Muscle of arm (tissue), 12 donors: ENCODE measurements around the gene ZAP70. TPM values are rescaled to one million over a fixed set of nuclear protein-coding genes. Genes with fewer than 3 reads are reported as not detected.

Experiments
- DNase-seq: peaks from one replicate; pipeline ENCODE4 v3.0.0-alpha.2; 2013
- polyA plus RNA-seq, 12 donors: library from polyadenylated mRNA; unstranded; fragments of 120-200 nt; gene quantifications; one replicate each; pipeline ENCODE4 v1.2.1, GENCODE V29; 2013; ENCODE audit not compliant: insufficient read length in 12 of 12

ZAP70 gene
- polyA plus RNA-seq, 12 donors = 1.5 to 9.0 (median 2.9) TPM; not detected in 1

DNA sequence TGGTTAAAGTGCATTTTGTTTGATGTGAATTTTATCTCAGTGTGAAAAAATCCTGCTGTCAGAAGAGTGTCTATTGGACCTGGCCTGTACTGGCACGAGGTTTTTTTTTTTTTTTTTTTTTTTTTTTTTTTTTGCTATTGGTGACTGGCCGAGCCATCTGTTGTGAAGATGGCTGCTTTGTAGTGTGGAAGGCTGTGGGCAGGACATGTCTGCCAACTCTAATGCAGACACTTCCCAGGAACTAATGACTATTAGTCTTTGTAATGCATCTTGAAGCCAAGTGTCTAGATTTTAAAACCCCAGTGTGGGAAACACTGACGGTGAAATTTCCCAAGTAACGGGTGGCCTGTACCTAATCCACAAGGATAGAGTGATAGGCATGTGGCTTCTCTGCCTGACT lies 34.3 kb downstream of the ZAP70 start:
- no peak for DNase-seq

DNA sequence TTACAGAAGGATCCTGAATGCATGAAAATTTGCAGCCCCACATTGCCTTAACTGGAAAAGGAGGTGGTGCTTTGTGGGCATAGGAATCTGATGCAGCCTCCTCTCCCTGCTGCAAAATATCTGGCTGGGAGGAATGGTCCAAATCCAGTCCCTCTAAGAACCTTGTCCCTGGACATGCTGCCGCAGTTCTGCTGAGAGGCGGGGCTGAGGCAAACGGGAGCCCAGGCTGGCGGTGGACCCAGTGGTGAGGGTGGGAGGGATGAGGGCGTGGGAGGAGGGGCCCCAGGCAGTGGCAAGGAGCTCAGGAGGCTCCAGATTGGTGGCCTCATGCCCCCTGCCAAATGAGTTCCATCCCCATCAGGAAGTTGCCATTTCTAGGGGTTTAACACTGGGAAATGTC lies 36.2 kb downstream of the ZAP70 start:
- DNase-seq = no peak

DNA sequence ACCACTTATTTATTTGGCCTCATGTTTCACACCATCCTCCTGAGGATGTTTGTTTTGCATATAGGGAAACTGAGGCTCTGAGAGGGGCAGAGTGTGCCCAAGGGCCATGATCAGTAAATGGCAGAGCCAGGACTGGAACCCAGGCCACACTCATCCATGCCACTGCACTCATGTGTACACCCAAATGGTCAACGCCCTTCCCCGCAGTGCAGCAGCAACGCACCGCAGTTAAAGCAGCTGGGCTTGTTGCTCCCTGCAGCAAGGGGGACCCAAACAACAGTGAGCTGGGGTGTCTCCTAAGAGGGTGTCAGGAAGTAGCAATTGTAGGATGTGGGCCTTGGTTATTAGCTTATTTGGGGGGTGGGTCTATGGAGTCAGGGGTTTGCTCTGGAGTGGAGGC lies 36.6 kb downstream of the ZAP70 start:
- no peak for DNase-seq

DNA sequence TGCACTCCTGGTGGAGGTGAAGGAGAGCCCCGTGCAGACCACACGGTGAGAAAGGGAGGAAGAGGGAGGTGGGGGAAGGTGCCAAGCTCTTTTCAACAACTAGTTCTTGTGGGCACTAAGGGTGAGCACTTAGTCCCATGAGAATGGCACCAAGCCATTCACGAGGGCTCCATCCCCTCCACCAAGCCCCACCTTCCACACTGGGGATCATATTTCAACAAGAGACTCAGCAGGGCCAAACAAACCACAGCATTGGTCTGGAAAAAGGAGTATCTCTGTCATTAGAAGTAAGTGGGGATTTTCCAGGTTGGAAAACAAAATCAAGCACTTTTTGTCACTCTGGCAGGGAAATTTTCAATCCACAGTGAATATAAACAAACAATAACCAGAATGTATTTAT lies 38.4 kb downstream of the ZAP70 start:
- no peak for DNase-seq

DNA sequence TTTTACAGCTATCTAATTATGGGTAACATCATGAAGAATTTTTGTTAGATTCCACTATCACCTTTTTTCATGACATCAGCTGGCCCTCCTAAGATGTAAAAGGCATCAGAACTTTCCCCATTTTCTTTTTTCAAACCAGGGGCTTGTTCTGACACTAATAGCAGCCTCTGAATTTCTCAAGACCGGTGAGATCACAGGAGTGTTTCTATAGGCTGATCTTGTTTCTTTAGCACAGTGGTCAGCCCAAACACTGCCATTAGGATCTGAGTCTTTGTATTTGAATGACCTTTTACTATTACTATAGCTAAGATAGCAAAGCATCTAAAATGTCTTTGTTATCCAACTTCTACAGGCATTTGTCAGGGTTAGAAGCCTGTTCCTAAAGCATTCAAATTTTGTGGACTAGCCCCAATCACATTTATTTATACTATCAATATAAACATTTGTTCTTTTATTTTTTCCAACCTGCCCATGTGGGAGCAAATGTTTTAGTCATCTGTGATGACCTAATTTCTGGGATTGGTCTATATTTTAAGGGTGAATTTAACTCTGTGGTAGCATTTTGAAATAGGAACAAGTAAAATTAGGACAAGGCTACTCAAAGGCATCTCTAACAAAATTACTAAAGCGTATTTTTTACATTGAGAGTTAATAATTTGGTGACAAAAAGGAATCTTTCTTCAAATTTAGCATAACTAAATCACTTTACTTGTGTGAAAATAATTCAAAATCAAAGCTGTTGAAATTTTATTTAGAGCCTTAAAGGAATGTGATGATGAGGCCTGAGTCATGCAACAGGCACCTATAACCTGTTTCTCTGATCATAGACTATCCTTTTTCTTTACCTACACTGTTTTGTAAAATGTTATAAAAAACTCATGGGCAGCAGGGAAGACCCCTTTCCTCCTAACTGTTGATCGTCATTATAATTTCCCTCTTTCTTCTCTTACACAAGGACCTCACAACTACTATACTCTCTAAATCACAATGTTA lies 39.3 kb downstream of the ZAP70 start:
- no peak for DNase-seq

DNA sequence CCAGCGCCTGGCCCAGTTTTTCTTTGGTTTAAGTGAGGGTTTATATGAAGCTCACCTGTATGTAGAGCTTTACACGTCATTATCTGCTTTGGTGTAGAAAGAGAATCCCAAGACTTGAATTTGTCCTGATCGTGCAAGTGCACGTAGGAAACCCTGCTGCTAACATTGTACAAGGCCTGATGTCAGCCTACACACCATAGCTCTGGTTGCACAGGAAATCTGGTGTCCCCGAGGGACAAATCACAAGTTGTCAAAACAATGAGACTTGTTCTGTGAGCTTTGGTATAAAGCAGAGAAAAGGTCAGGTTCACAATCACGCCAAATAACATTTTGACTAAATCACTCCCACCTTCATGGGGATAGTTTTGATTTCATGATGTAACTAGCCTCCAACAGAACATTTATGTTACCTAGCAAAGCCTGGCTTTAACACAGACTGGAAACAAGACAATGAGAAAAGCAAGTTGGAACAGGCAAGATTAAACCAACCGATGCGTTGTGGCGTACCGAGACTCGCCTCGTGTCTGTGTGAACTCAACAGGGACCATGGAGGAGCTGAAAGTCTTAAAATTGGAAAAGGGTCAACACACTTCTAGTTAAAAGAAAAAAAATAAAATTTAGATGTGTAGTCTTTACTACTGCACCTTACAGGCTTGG lies 41.4 kb downstream of the ZAP70 start:
- no peak for DNase-seq

DNA sequence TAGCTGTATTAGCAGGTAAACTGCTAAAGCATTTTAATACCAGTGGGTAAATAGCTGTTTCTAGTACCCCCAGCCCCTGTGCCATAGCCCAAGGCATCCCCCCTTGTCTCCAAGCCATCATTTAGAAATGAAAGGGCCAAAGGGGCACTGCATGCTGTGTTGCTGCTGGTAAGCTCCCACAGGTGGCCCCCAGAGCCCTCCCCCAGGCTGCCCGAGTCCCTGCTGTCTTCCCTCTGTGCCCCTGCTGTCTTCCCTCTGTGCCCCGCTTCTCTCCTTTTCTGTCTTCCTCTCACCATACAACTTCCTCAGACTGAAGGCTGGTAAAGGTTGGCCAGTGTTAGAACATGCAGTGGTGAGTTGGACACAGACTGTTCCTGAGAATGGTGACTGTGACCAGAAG lies 42.1 kb downstream of the ZAP70 start:
- DNase-seq = no peak

DNA sequence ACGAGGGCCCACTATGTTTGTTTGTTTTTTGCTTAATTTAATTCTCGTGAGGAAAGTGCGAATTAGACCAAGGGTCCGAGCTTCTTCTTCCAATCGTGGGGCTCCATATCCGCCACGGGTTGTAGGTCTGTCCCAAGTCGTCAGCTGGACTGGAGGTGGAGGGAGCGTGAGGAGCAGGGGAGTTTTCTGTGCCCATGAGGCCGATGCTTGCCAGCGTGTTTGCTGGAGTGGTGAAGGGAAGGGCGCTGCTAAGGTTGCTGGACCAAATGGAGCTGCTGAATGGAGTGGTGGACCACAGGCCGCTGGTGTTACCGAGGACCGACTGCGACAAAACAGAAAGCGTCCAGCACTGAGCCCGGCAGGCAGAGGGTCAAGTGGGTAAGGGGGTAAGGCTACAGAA lies 43.7 kb downstream of the ZAP70 start:
- no peak for DNase-seq

DNA sequence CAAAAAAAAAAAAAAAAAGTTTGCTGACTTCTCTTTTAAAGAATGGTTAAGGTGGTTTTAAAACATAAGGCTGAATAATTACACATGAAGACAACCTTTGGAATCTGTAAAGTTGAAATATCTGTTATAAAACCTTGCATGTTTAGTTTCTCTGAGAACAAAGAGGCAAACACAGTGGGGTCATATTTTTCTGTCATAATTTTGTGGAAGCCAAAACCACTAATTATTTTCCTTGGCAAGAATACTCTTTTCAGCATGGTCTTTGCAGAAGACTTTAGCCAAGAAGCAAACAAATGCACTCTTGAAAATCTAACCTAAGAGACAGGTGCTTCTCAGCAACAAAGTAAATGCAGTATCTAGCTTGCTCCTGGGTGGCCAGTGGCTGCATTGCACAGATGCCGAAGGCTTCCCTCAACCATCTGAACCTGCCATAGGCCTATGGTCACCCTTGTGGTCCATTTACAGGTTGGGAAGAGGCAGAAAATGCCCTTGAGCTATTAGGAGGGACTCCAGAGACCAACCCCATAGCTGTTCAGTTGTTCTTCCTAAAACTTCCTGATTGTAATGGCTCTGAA lies 44.8 kb downstream of the ZAP70 start:
- DNase-seq = no peak

DNA sequence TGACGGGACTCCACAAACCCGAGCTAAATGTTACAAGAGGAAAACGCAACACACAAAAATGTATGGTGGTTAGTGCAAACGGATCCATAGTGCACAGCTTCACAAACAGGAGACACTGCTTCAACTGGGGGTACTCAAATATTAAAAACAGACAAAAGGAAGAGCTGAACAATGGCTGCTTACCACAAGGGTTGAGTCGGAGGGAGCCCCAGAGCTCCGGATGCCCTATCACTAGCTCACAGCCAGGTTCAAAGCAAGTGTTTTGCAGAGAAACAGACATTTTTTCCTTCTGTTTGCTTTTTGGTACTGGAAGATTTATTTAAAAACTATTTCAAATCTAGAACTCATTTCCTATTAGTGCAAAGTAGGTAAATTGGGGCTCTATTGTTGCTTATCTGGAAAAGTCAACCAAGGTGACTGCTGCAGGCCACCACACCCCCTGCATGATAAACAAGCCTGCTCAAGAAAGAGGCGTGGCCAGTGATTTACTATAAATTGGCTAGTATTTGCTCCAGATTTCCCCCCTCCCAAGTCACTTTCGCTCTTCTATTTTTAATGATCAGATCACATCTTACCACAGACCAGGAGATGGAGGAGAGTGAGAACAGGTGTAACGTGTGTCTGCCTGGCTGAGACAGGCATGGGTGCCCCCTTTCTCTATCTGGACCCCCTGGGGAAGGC lies 46.5 kb downstream of the ZAP70 start:
- no peak for DNase-seq

DNA sequence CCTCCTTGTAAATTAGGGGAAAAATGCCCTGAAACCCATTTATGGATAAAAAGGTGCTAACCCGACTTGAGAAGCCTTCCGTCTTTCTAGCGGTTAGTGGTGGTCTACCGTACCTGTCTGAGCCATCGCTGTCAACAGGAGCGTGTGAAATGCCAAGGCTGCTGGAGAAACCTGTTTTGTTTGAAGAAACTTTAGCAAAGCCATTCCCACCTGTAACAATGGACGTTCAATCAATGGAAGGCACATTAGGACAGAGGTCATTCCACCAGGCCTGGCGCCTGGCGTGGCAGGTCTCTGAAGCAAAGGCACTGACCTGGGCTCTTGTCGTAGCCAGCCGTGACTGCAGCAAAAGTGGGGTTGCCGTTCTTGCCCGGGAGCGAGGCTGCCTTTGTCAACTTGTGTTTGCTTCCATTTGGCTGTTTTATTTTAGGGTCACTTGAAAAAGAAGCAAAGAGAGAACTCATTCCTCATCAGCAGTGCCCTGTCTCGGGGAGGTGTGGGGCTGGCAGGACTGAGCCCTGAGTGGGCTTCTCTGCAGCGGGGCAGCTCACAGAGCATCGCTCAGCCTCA lies 47.2 kb downstream of the ZAP70 start:
- DNase-seq = no peak

DNA sequence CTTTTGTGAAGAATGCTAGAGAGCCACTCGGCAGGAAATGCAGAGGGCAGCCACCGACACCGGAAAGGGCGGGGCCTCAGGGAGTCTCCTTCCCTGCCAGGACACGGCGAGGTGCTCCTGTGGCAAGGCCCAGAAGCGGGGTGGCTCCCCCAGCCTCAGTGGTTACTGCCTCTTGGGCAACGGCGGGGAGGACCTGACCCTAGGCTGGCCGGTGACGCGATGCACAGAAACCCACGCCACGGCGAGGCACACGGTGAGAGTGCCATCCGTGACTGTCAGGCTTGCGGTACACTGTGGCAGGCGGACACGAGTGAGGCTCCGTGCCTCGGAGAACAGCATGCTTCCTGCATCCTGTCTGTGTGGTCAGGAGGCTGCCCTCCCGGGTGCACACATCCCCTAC lies 47.8 kb downstream of the ZAP70 start:
- no peak for DNase-seq

DNA sequence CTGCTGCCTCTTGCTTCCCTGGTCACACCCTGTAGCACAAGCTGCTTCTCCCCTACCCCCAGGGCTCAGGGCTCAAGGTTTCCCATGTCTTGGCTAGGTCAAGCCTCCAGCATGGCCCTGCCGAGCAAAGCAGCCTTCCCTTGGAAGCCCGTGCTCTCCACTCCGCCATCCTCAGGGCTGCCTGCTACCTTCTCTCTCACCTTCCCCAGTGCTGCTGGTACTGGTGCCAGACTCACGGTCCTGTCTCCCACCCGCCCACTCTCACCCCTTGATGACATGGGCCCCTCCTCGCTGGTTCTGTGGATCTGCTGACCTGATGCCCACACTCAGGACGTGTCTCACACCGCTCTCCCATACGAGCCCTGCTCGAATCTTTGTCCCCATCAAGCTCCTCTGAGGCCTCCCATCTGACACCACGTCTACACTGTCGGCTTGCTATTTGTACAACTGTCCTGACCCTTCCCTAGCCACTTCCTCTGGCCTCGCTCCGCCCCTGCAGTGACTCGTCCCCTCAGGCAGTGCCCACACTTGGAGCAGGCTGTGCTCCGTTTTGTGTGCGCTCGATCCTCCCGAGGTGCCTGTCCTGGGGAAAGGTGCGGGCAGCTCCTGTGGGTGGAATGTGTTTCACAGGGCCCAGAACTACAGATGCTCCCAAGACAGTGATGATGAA lies 49.9 kb downstream of the ZAP70 start:
- DNase-seq = no peak

DNA sequence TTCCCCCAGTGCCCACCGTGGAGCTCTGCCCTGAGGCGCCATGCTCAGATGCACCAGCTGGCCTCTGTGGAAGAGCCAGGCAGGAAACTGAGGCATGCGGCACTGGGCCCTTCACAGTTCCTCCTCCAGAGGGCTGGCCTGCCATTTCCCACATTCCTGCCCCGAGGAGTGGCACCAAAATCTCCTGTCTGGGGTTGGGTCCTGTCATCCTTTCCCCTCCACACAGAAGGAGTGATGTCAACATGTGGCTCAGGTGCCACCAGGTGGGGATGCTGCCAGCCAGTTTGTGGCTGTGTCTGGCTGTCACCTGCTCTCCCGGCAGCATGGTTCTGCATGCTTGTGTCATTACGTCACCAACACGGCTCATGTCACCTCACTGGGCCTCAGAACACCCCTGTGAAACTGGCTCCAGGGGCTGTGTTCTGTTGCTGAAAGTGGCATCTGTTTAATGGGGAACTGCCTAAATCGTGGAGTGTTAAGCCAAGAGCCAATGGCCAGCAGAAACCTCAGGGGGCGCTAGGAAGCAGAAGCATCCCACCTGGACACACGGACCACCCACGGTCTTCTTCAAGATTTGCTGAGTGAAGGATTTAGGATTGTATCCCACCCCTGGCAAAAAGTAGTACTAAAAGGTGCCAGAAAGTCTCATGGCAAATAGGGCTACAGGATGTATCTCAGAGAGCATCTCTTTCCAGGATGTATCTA lies 51.3 kb downstream of the ZAP70 start:
- DNase-seq = no peak

DNA sequence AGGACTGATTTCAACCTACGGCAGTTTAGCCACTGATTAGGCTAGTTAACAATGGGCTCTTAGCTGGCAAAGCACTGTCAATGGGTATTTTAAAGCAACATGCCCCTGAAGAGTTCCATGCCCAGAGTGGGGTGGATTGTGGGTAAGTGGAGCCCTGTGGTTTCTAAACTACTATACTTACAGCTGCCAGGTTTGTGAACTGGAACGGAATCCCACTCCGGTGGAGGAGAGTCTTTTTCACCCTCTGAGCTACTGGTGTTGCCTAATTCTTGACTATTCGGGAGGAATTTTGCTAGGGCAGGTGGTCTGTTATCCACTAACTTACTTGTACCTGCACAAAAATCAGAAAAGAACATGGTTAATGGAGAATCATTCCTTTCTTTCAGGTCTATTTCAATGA lies 52.6 kb downstream of the ZAP70 start:
- DNase-seq = no peak

DNA sequence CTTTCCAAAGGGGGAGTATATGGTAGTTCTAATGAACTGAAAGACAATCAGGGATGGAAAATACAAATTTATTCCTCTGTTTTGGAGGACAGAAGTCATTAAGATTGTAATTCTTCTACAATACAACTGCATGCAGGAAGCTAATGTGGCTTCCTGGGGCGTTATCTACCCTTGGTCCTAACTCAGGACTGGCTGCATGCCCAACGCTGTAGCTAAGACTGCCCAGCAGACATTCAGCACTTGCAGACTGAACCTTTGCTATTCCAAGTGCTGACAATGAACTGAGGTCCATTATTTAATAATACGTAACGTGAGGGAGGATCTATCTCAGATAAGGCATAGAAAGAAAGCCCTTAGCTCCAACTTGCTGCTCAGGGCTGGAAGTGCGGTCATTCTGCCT lies 53.2 kb downstream of the ZAP70 start:
- no peak for DNase-seq

DNA sequence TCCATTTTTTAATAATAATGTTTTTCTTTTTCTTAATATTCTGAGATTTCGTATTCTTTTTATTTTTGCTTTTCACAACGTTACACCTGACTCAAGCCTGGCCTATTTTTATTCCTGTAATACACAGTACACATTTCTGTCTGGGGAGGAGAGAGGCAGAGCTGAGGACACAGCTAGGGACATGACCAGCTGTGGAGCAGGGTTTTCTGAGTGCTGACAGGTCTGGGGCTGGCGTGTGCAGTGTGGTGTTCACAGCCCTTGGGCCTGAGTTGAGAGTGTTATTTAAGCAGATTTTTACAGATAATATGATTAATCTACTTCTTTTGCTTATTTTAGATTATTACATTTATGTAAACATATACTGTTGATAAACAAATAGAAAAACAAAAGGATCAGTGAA lies 55.9 kb downstream of the ZAP70 start:
- no peak for DNase-seq

DNA sequence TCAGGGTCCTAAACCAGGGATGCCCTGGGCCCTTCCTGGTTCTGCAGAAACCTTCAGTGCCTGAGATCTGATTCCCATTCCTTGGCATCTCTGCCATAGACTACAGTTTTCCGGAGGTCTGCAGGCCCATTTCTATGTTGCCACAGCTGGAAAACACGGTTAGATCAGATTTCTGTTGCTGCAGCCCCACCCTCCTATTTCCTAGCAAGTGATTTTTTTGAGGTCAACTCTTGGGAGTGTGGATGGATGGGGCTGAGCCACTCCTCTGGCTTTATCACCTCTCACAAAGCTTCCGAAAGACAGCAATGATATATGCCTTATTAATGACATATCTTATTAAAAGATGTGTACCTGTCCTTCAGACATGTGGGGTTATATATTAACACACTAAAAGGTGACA lies 56.3 kb downstream of the ZAP70 start:
- no peak for DNase-seq

DNA sequence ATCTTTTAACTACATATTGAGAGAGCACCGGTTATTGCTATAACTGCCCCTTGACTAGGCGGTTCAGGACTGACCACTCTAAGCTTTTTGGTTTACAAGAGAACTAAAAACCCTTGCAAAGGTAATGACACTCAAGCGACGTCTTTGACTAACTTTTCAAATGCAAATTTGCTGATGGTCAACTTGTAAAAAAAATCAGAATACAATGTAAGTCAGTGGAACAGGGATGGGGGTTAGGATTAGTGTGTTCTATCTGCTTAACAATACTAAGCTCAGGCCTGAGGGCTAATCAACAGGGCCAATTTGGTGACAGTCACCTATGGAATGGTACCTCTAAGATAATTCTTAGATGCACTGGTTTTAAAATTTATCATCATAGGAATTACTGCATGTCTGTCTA lies 57.1 kb downstream of the ZAP70 start:
- DNase-seq = no peak

DNA sequence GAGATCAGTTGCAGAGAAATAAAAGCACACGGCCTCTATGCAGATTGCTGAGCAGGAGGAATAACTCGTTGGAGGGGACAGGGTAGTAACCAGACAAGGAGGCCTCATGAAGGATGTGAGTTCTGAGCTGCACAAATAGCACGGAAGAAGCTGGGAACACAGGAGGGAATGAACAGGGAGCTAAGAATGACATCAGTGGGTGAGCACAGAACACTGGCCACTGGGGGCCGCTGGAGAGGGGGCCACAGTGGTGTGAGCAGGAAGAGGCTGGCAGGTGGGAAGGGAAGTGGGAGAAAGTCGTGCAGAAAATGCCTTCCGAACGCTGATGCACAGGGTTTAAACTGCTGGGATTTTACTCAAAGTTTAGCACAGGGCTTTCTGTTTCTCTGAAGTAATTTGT lies 61.0 kb downstream of the ZAP70 start:
- no peak for DNase-seq

DNA sequence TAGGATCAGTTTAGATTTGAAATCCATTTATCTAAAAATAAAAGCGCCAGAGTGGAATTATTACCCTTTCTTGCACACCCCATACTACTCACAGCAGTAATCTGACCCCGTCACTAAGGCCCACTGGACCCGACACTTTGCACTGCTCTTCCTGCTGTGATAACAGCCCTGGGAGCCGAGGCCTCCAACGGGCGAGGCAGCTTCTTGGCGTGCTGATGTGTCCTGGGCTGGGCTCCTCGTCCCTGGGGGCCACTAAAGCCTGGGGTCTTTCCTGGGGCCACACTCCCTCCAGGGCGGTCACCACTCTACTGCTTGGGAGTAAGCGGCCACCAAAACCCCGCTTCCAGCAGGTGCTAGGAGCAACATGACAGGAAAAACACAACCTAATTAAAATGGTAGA lies 61.7 kb downstream of the ZAP70 start:
- no peak for DNase-seq
